Dendritic cell treated with granulocyte-macrophage colony-stimulating factor and Interleukin-4, amounts not matched to agents 40 ng/mL and 50 ng/mL, for 4 days (primary cell): ENCODE measurements around the gene UNC13A.

Source experiments
- H3K27ac Mint-ChIP-seq: one replicate; pipeline ENCODE4 v1.8.0; 2022; ENCODE audit warnings: mild to moderate bottlenecking, mixed read lengths
- H3K27me3 Mint-ChIP-seq: one replicate; pipeline ENCODE4 v1.8.0; 2022; ENCODE audit warnings: mild to moderate bottlenecking, mixed read lengths
- H3K36me3 Mint-ChIP-seq: one replicate; pipeline ENCODE4 v1.8.0; 2022; ENCODE audit warnings: low read depth, mixed read lengths
- H3K4me1 Mint-ChIP-seq: one replicate; pipeline ENCODE4 v1.8.0; 2022; ENCODE audit warnings: low read depth, mixed read lengths
- H3K4me3 Mint-ChIP-seq: one replicate; pipeline ENCODE4 v1.8.0; 2022; ENCODE audit warnings: mild to moderate bottlenecking, moderate library complexity, mixed read lengths
- H3K9me3 Mint-ChIP-seq: one replicate; pipeline ENCODE4 v1.8.0; 2022; ENCODE audit warnings: mixed read lengths
- intact Hi-C: fragments of 100-400 bp; cut with micrococcal nuclease; formaldehyde crosslinking; loops from one replicate; pipeline ENCODE4 v1.15.0; 2022

UNC13A gene

GRCh38 chr19:17673937-17674799 is 14.0 kb downstream of the UNC13A start:
- H3K9me3 Mint-ChIP-seq, result no peaks in the 10 kb centered on the region
- intact Hi-C loops, result no loop called here
- H3K4me3 Mint-ChIP-seq, result no peak overlapping the region
- H3K27me3 Mint-ChIP-seq, result peaks cover 39% of the 10 kb centered on the region
- no peak overlapping the region for H3K27ac Mint-ChIP-seq
- H3K4me1 Mint-ChIP-seq, result peaks cover 3% of the 10 kb centered on the region
- H3K36me3 Mint-ChIP-seq, result no peaks in the 10 kb centered on the region

GRCh38 chr19:17671906-17672305 is 16.2 kb downstream of the UNC13A start:
- no peak overlapping the region for H3K4me3 Mint-ChIP-seq
- H3K27ac Mint-ChIP-seq, result no peak overlapping the region
- H3K27me3 Mint-ChIP-seq, result peaks cover 19% of the 10 kb centered on the region
- H3K9me3 Mint-ChIP-seq, result no peaks in the 10 kb centered on the region
- H3K36me3 Mint-ChIP-seq, result no peaks in the 10 kb centered on the region
- intact Hi-C loops, result no loop called here
- H3K4me1 Mint-ChIP-seq, result no peaks in the 10 kb centered on the region

GRCh38 chr19:17669419-17669818 is 18.7 kb downstream of the UNC13A start:
- Mint-ChIP-seq H3K4me1 (no peaks in the 10 kb centered on the region), H3K27ac (no peak overlapping the region), H3K4me3 (no peak overlapping the region), H3K9me3 (peaks cover 20% of the 10 kb centered on the region), H3K36me3 (no peaks in the 10 kb centered on the region), H3K27me3 (peaks cover 19% of the 10 kb centered on the region)
- intact Hi-C loops, result no loop called here

GRCh38 chr19:17665058-17665457 is 23.1 kb downstream of the UNC13A start:
- Mint-ChIP-seq H3K36me3 (no peaks in the 10 kb centered on the region), H3K4me3 (no peak overlapping the region), H3K9me3 (peaks cover 28% of the 10 kb centered on the region), H3K27me3 (peaks cover 19% of the 10 kb centered on the region), H3K27ac (no peak overlapping the region), H3K4me1 (no peaks in the 10 kb centered on the region)
- intact Hi-C loops, result no loop called here

GRCh38 chr19:17659996-17660395 is 28.2 kb downstream of the UNC13A start:
- intact Hi-C loops, result no loop called here
- H3K27me3 Mint-ChIP-seq, result peaks cover 22% of the 10 kb centered on the region
- no peak overlapping the region for H3K27ac Mint-ChIP-seq

GRCh38 chr19:17658666-17659065 is 29.5 kb downstream of the UNC13A start:
- Mint-ChIP-seq H3K4me3 (no peak overlapping the region), H3K27me3 (peaks cover 26% of the 10 kb centered on the region), H3K9me3 (no peaks in the 10 kb centered on the region), H3K36me3 (no peaks in the 10 kb centered on the region), H3K27ac (no peak overlapping the region), H3K4me1 (no peaks in the 10 kb centered on the region)
- intact Hi-C loops, result no loop called here

More at GRCh38 chr19:17659996-17660395, 28.2 kb downstream of the UNC13A start:
- H3K4me1 Mint-ChIP-seq, result no peaks in the 10 kb centered on the region
- no peaks in the 10 kb centered on the region for H3K36me3 Mint-ChIP-seq
- H3K4me3 Mint-ChIP-seq, result no peak overlapping the region
- H3K9me3 Mint-ChIP-seq, result peaks cover 13% of the 10 kb centered on the region

GRCh38 chr19:17658240-17658639 is 29.9 kb downstream of the UNC13A start:
- intact Hi-C loops, result no loop called here
- H3K36me3 Mint-ChIP-seq, result no peaks in the 10 kb centered on the region
- H3K4me3 Mint-ChIP-seq, result no peak overlapping the region
- no peaks in the 10 kb centered on the region for H3K4me1 Mint-ChIP-seq
- H3K9me3 Mint-ChIP-seq, result no peaks in the 10 kb centered on the region
- no peak overlapping the region for H3K27ac Mint-ChIP-seq
- peaks cover 26% of the 10 kb centered on the region for H3K27me3 Mint-ChIP-seq

- peaks cover 33% of the 10 kb centered on the region for H3K27me3 Mint-ChIP-seq
These were observed 31.2 kb downstream of the UNC13A start for GRCh38 chr19:17656970-17657369.

GRCh38 chr19:17655751-17656472 is 32.2 kb downstream of the UNC13A start:
- Mint-ChIP-seq H3K27me3 (peaks cover 28% of the 10 kb centered on the region), H3K27ac (no peak overlapping the region), H3K36me3 (no peaks in the 10 kb centered on the region), H3K4me3 (no peak overlapping the region), H3K4me1 (peaks cover 5% of the 10 kb centered on the region), H3K9me3 (no peaks in the 10 kb centered on the region)
- intact Hi-C loops, result no loop called here

More at GRCh38 chr19:17656970-17657369, 31.2 kb downstream of the UNC13A start:
- intact Hi-C loops, result no loop called here
- Mint-ChIP-seq H3K4me3 (no peak overlapping the region), H3K4me1 (peaks cover 5% of the 10 kb centered on the region), H3K36me3 (no peaks in the 10 kb centered on the region), H3K27ac (no peak overlapping the region), H3K9me3 (no peaks in the 10 kb centered on the region)

- H3K36me3 Mint-ChIP-seq, result no peaks in the 10 kb centered on the region
- H3K4me1 Mint-ChIP-seq, result peaks cover 5% of the 10 kb centered on the region
- H3K4me3 Mint-ChIP-seq, result no peak overlapping the region
- no peaks in the 10 kb centered on the region for H3K9me3 Mint-ChIP-seq
- H3K27me3 Mint-ChIP-seq, result peaks cover 25% of the 10 kb centered on the region
- intact Hi-C loops, result no loop called here
- H3K27ac Mint-ChIP-seq, result no peak overlapping the region
These were observed 33.2 kb downstream of the UNC13A start for GRCh38 chr19:17654993-17655392.

GRCh38 chr19:17652627-17653026 is 35.5 kb downstream of the UNC13A start:
- no peaks in the 10 kb centered on the region for H3K9me3 Mint-ChIP-seq
- intact Hi-C loops, result no loop called here

GRCh38 chr19:17648786-17649185 is 39.4 kb downstream of the UNC13A start:
- peaks cover 23% of the 10 kb centered on the region for H3K27me3 Mint-ChIP-seq
- intact Hi-C loops, result no loop called here

More at GRCh38 chr19:17652627-17653026, 35.5 kb downstream of the UNC13A start:
- peaks cover 30% of the 10 kb centered on the region for H3K27me3 Mint-ChIP-seq
- H3K36me3 Mint-ChIP-seq, result no peaks in the 10 kb centered on the region
- H3K27ac Mint-ChIP-seq, result no peak overlapping the region
- no peak overlapping the region for H3K4me3 Mint-ChIP-seq
- peaks cover 5% of the 10 kb centered on the region for H3K4me1 Mint-ChIP-seq

GRCh38 chr19:17648097-17648660 is 40.0 kb downstream of the UNC13A start:
- peaks cover 24% of the 10 kb centered on the region for H3K27me3 Mint-ChIP-seq
- H3K36me3 Mint-ChIP-seq, result no peaks in the 10 kb centered on the region
- H3K4me3 Mint-ChIP-seq, result no peak overlapping the region
- intact Hi-C loops, result no loop called here
- peaks cover 5% of the 10 kb centered on the region for H3K4me1 Mint-ChIP-seq
- no peak overlapping the region for H3K27ac Mint-ChIP-seq
- H3K9me3 Mint-ChIP-seq, result no peaks in the 10 kb centered on the region

More at GRCh38 chr19:17648786-17649185, 39.4 kb downstream of the UNC13A start:
- no peak overlapping the region for H3K4me3 Mint-ChIP-seq
- H3K4me1 Mint-ChIP-seq, result peaks cover 5% of the 10 kb centered on the region
- H3K9me3 Mint-ChIP-seq, result no peaks in the 10 kb centered on the region
- H3K27ac Mint-ChIP-seq, result no peak overlapping the region
- no peaks in the 10 kb centered on the region for H3K36me3 Mint-ChIP-seq
